ENCODE measurements around the gene KIF9. TPM values are rescaled to one million over a fixed set of nuclear protein-coding genes. Genes with fewer than 3 reads are reported as not detected.
"Not testable (repeated sequence)": the region's sequence is repeated elsewhere in the genome, so short reads cannot be mapped to it uniquely, and the experiment has no call there.

The KIF9 gene
- total RNA-seq: 1 to 10 TPM; 8.2 to 8.3 TPM

GRCh38 chr3:47282424-47283192 lies at the start of gene KIF9, which contains the start of gene KLHL18:
TSS of gene KIF9 (minus strand) at chr3:47282799. CDS start at chr3:47277374, 5,425 bp downstream.
TSS of gene KLHL18 (plus strand) at chr3:47282944. CDS start at chr3:47282966, 22 bp downstream.
- CTCF ChIA-PET: interaction anchor here (1.1 to 2.0 kb wide), 2 partner anchors 32 to 118 kb away, joined by 3 to 5 read pairs; partner anchors contain the start of gene SETD2
- POLR2A ChIA-PET: interaction anchor here (0.6 to 1.1 kb wide), 7 partner anchors 10 to 265 kb away, joined by 3 to 8 read pairs (median 3); partner anchors contain the start of gene SETD2
- peak within 1 kb of the TSS; percentile 100 for H3K27ac Mint-ChIP-seq
- H3K27me3 Mint-ChIP-seq (ENCODE audit: low read depth): no peaks in the 10 kb centered on the region
- ATAC-seq (peak; percentile 81), DNase-seq (peak; percentile 98)
- H3K36me3 Mint-ChIP-seq (ENCODE audit: low read depth): peaks cover 12% of the 10 kb centered on the region
- H3K4me1 Mint-ChIP-seq (ENCODE audit: low read depth): peaks cover 47% of the 10 kb centered on the region
- no peaks in the 10 kb centered on the region for H3K9me3 Mint-ChIP-seq (ENCODE audit: insufficient read depth)
- peak within 1 kb of the TSS; percentile 99 for H3K4me3 Mint-ChIP-seq

DNA sequence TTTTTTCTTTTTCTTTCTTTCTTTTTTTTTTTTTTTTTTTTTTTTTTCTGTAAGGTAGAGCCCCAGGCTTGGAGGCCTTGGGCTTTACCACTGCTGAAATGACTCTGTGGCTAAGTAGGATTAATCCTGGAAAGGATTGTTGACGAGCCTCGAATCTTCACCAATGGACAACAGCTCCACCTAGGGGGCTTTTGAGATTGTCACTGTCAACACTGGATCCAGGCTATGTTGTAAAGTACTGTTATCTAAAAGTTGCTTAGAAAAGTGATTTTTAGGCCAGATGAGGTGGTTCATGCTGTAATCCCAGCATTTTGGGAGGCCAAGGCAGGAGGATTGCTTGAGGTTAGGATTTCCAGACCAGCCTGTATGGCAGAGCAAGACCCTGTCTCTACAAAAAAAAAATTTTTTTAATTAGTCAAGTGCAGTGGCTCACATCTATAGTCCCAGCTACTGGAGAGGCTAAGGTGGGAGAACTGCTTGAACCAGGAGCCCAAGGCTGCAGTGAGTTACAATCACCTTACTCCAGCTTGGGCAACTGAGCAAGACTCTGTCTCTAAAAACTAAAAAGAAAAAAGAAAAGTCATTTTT lies 41.8 kb upstream of the KIF9 start:
- H3K4me1 Mint-ChIP-seq (ENCODE audit: low read depth): peaks cover 8% of the 10 kb centered on the region
- no peak overlapping the region for H3K4me3 Mint-ChIP-seq
- POLR2A ChIA-PET: interaction anchor here (1.2 kb wide), 1 partner anchor 161 kb away, joined by 3 read pairs; the partner anchor contains the start of gene SETD2
- CTCF ChIA-PET: interaction anchor here (0.7 to 1.9 kb wide), 19 partner anchors 9 to 306 kb away, joined by 3 to 20 read pairs (median 4); partner anchors contain the start of genes PTPN23 and SETD2
- H3K36me3 Mint-ChIP-seq (ENCODE audit: low read depth): peaks cover 35% of the 10 kb centered on the region
- no peaks in the 10 kb centered on the region for H3K27me3 Mint-ChIP-seq (ENCODE audit: low read depth)
- H3K9me3 Mint-ChIP-seq (ENCODE audit: insufficient read depth): no peaks in the 10 kb centered on the region
- DNase-seq (peak; percentile 62), ATAC-seq (peak; percentile 64)
- no peak overlapping the region for H3K27ac Mint-ChIP-seq

DNA sequence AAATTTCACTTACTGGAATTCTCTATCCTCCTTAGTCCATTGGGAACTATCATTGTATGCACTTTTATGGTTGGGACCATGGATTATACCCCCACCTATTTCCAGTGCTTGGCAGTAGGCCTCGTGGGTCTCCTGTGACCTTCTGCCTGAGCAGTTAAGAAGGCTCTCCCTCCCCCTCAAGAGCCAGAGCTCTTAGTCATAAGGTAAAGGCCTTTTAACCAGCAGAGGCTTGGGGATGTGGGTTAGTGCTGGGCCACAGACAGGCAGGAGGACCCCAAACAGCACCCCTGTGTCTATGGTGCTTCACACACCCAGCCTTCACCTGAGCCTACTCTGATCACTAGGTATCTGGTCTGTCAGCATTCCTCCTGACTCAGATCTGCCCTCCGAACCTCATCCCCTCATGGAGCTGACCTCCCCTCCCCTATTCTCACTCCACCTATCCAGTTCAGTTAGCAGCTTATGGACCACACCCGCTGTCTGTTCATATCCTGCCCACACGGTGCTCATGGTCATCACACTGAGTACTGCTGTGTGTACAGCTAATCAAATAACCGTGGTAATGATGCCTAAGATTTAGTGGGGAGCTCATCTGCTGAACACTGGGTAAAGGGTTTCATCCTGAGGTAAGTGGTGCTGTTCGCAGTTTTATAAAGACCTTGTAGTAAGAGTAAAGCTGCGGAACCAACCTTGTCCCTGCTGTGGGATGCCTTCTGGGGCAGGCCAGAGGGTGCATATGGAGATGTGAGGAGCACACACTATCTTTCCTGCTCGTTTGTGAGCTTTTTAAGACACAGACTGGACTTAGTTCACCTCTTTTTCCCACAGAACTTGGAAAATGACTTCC lies 41.1 kb upstream of the KIF9 start:
- Mint-ChIP-seq H3K9me3 (ENCODE audit: insufficient read depth) (no peaks in the 10 kb centered on the region), H3K27ac (peak overlapping the region; percentile 58), H3K36me3 (ENCODE audit: low read depth) (peaks cover 33% of the 10 kb centered on the region), H3K4me3 (no peak overlapping the region), H3K27me3 (ENCODE audit: low read depth) (no peaks in the 10 kb centered on the region), H3K4me1 (ENCODE audit: low read depth) (peaks cover 8% of the 10 kb centered on the region)
- ChIA-PET POLR2A (interaction anchor here (0.9 to 1.2 kb wide), 2 partner anchors 159 to 160 kb away, joined by 3 read pairs; partner anchors contain the start of gene SETD2), CTCF (interaction anchor here (0.6 to 1.9 kb wide), 22 partner anchors 8 to 458 kb away, joined by 3 to 20 read pairs (median 4); partner anchors contain the start of genes PTPN23 and SETD2)
- ATAC-seq (no peak), DNase-seq (no peak)

GRCh38 chr3:47319956-47320355 lies 37.4 kb upstream of the KIF9 start:
- ChIA-PET CTCF (no interaction called here), POLR2A (no interaction called here)
- Mint-ChIP-seq H3K36me3 (ENCODE audit: low read depth) (peaks cover 25% of the 10 kb centered on the region), H3K4me3 (no peak overlapping the region), H3K9me3 (ENCODE audit: insufficient read depth) (no peaks in the 10 kb centered on the region), H3K27me3 (ENCODE audit: low read depth) (no peaks in the 10 kb centered on the region), H3K27ac (no peak overlapping the region), H3K4me1 (ENCODE audit: low read depth) (peaks cover 8% of the 10 kb centered on the region)
- no peak for DNase-seq
- ATAC-seq: no peak

DNA sequence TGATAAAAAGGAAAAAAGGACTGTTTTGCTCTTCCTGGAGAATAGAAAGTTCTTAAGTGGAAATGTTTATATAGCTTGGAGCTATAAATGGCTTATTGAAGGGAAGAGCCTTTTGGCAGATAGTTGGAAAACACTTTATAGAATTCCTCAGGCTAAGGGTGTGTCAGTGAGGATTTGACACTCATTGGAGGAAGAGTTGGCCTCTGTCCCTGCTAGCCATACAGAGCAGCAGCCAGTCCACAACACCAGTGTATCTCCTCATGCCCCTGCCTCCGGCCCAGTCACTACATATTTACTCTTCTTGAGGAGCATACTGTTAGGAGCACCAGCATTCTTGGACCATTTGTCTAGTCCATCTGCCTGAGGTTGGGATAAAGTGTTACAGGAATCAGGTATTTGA lies 36.3 kb upstream of the KIF9 start:
- DNase-seq: no peak
- ChIA-PET POLR2A (interaction anchor here (1.0 kb wide), 1 partner anchor 36 kb away, joined by 3 read pairs; the partner anchor contains the start of gene KLHL18), CTCF (interaction anchor here (2.8 kb wide), 1 partner anchor 155 kb away, joined by 7 read pairs; the partner anchor contains the start of gene SETD2)
- ATAC-seq: no peak
- no peak overlapping the region for H3K27ac Mint-ChIP-seq
- H3K36me3 Mint-ChIP-seq (ENCODE audit: low read depth): peaks cover 23% of the 10 kb centered on the region
- peaks cover 7% of the 10 kb centered on the region for H3K4me1 Mint-ChIP-seq (ENCODE audit: low read depth)
- H3K27me3 Mint-ChIP-seq (ENCODE audit: low read depth): no peaks in the 10 kb centered on the region
- H3K4me3 Mint-ChIP-seq: no peak overlapping the region
- H3K9me3 Mint-ChIP-seq (ENCODE audit: insufficient read depth): no peaks in the 10 kb centered on the region

DNA sequence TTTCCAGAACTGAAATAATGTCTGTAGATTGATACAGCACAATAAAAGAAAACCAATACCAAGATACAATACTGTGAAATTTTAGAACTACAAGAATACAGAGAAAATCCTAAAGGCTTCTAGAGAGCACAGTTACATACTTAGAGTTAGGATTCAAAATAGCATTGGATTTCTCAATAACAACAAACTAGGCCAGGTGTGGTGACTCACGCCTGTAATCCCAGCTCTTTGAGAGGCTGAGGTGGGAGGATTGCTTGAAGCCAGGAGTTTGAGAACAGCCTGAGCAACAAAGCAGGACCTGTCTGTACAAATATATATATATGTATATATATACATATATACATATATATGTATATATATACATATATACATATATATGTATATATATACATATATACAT lies 33.6 kb upstream of the KIF9 start:
- CTCF ChIA-PET: interaction anchor here (1.0 kb wide), 1 partner anchor 8 kb away, joined by 3 read pairs; no protein-coding TSS in a partner anchor
- H3K27me3 Mint-ChIP-seq (ENCODE audit: low read depth); H3K4me3 Mint-ChIP-seq; ATAC-seq; H3K4me1 Mint-ChIP-seq (ENCODE audit: low read depth); POLR2A ChIA-PET; DNase-seq; H3K27ac Mint-ChIP-seq; H3K9me3 Mint-ChIP-seq (ENCODE audit: insufficient read depth); H3K36me3 Mint-ChIP-seq (ENCODE audit: low read depth): not testable (repeated sequence)

DNA sequence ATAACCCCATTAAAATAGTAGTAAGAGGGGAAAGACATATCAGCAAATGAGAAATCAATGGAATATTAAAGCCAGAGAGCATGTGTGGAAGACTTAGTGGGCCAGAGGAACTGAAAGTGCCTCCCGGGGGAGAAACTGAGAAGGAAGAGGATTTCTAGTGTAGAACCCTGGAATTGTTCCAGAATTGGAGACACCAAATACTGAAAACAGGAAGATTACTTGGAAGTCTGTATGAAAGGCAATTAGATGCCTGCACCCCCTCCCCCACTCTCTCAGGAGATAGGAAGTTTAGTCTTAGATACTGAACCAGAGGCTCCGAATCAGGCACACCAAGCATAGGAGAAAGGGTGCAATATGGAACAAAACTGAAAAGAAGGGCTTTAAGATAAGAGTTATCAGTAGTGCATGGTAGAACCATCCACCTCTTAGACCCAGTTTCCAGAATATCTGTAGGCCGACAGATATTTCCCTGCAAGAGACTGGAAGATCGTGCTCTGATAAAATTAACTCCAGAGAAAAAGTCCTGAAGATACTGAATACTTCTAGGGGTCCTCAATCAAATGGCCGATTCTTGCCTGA lies 32.6 kb upstream of the KIF9 start:
- no peak overlapping the region for H3K27ac Mint-ChIP-seq
- no peaks in the 10 kb centered on the region for H3K9me3 Mint-ChIP-seq (ENCODE audit: insufficient read depth)
- POLR2A ChIA-PET: no interaction called here

GRCh38 chr3:47314056-47314764 lies 31.6 kb upstream of the KIF9 start:
- POLR2A ChIA-PET: interaction anchor here (0.9 kb wide), 1 partner anchor 327 kb away, joined by 3 read pairs; no protein-coding TSS in a partner anchor
- H3K9me3 Mint-ChIP-seq (ENCODE audit: insufficient read depth): no peaks in the 10 kb centered on the region
- no peak overlapping the region for H3K27ac Mint-ChIP-seq

More for the DNA sequence above, 32.6 kb upstream of the KIF9 start:
- ATAC-seq: no peak
- peaks cover 5% of the 10 kb centered on the region for H3K36me3 Mint-ChIP-seq (ENCODE audit: low read depth)
- CTCF ChIA-PET: interaction anchor here (1.0 to 1.2 kb wide), 3 partner anchors 9 to 150 kb away, joined by 3 to 6 read pairs (median 4); no protein-coding TSS in a partner anchor
- no peak overlapping the region for H3K4me3 Mint-ChIP-seq
- no peaks in the 10 kb centered on the region for H3K27me3 Mint-ChIP-seq (ENCODE audit: low read depth)
- no peak for DNase-seq
- peaks cover 4% of the 10 kb centered on the region for H3K4me1 Mint-ChIP-seq (ENCODE audit: low read depth)

DNA sequence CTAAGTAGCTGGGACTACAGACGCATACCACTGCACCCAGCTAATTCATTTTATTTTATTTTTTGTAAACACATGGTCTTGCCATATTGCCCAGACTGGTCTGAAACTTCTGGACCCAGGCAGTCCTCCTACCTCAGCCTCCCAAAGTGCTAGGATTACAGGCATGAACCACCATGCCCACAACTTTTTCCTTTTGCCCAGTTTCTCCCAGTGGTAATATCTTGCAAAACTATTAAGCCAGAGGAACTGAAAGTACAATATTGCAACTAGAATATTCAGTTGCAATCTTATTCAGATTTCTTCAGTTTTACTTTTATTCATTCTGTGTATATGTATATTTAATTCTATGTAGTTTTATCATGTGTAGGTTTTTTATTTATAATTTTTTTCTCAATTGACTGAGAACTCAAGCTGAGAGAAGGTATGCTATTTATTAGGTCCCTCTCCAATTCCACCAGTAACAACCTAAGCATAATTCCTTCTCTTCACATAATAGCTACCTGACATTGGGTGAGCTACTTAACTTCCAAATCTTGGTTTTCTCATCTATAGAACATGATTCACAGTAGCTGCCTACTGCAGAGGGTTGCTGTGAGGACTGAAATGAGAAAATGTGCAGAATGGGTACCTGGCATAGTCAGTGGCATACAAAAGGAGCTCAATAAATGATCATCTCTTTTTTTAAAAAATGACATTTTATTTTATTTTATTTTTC lies 30.9 kb upstream of the KIF9 start:
- Mint-ChIP-seq H3K27ac (no peak overlapping the region), H3K36me3 (ENCODE audit: low read depth) (peaks cover 10% of the 10 kb centered on the region), H3K4me3 (no peak overlapping the region), H3K9me3 (ENCODE audit: insufficient read depth) (no peaks in the 10 kb centered on the region), H3K27me3 (ENCODE audit: low read depth) (no peaks in the 10 kb centered on the region), H3K4me1 (ENCODE audit: low read depth) (peaks cover 4% of the 10 kb centered on the region)
- ChIA-PET POLR2A (interaction anchor here (0.9 kb wide), 1 partner anchor 326 kb away, joined by 3 read pairs; no protein-coding TSS in a partner anchor), CTCF (interaction anchor here (1.1 kb wide), 1 partner anchor 15 kb away, joined by 3 read pairs; no protein-coding TSS in a partner anchor)
- DNase-seq: no peak
- ATAC-seq: no peak

More at GRCh38 chr3:47314056-47314764, 31.6 kb upstream of the KIF9 start:
- H3K4me1 Mint-ChIP-seq (ENCODE audit: low read depth): peaks cover 4% of the 10 kb centered on the region
- DNase-seq (no peak), ATAC-seq (no peak)
- H3K36me3 Mint-ChIP-seq (ENCODE audit: low read depth): peaks cover 5% of the 10 kb centered on the region
- H3K4me3 Mint-ChIP-seq: no peak overlapping the region
- no peaks in the 10 kb centered on the region for H3K27me3 Mint-ChIP-seq (ENCODE audit: low read depth)
- CTCF ChIA-PET: interaction anchor here (0.7 to 1.2 kb wide), 5 partner anchors 10 to 149 kb away, joined by 3 to 6 read pairs (median 4); partner anchors contain the start of gene KLHL18

- no peaks in the 10 kb centered on the region for H3K27me3 Mint-ChIP-seq (ENCODE audit: low read depth)
- CTCF ChIA-PET: no interaction called here
These were observed 27.8 kb upstream of the KIF9 start for GRCh38 chr3:47310391-47310790.

More at GRCh38 chr3:47310391-47310790, 27.8 kb upstream of the KIF9 start:
- POLR2A ChIA-PET: no interaction called here
- Mint-ChIP-seq H3K9me3 (ENCODE audit: insufficient read depth) (no peaks in the 10 kb centered on the region), H3K4me1 (ENCODE audit: low read depth) (peaks cover 4% of the 10 kb centered on the region), H3K36me3 (ENCODE audit: low read depth) (peaks cover 24% of the 10 kb centered on the region), H3K4me3 (no peak overlapping the region), H3K27ac (peak overlapping the region; percentile 3)
- no peak for DNase-seq
- ATAC-seq: no peak
